Measurements from ENCODE around the gene ANKRD10.

DNA sequence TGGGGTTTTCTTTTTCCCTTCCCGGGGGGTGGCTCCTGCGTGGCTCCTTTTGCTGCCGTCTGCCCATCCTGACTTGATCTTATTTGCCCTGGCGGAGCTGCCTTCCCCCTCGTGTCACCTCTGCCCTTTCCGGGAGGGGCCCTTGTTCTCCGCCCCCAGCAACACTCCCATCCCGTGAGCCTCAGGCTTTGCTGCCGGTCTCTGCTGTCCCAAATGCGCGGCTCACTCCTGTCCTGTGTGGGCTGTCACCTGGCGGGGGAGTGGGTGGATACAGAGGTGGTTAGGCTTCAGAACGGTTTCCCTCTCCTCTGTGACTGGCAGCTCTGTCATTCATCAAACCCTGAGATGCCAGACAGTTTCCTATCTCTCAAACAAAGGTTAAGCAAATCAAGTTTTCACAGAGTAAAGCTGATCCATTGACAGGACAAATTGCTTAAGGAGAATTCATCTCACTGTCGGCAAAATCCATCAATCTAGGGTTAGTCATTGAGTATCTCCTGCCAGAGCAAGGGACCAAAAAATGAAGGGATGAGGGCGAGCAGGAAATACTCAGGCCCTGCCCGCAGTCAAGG is 84.0 kb downstream of the ANKRD10 start:
- TF ChIP-seq EZH2 (IDR thresholded peaks at IDR 0.05; ENCODE audit: insufficient read depth, poor library complexity, severe bottlenecking) (no peak), EZH2phosphoT487 (IDR thresholded peaks at IDR 0.05; ENCODE audit: insufficient read depth, low read depth) (no peak)
